Measurements from ENCODE around the gene ZNF605. TPM values are rescaled to one million over a fixed set of nuclear protein-coding genes. Genes with fewer than 3 reads are reported as not detected.

Gene ZNF605
- total and polyA plus RNA-seq, 10 of the 15 experiments (the other 5 are each of a cell fraction or from before 2014, with no cell fraction given) = 0.95 to 4.8 (median 2.5) TPM

- TF ChIP-seq, protein P1, sequence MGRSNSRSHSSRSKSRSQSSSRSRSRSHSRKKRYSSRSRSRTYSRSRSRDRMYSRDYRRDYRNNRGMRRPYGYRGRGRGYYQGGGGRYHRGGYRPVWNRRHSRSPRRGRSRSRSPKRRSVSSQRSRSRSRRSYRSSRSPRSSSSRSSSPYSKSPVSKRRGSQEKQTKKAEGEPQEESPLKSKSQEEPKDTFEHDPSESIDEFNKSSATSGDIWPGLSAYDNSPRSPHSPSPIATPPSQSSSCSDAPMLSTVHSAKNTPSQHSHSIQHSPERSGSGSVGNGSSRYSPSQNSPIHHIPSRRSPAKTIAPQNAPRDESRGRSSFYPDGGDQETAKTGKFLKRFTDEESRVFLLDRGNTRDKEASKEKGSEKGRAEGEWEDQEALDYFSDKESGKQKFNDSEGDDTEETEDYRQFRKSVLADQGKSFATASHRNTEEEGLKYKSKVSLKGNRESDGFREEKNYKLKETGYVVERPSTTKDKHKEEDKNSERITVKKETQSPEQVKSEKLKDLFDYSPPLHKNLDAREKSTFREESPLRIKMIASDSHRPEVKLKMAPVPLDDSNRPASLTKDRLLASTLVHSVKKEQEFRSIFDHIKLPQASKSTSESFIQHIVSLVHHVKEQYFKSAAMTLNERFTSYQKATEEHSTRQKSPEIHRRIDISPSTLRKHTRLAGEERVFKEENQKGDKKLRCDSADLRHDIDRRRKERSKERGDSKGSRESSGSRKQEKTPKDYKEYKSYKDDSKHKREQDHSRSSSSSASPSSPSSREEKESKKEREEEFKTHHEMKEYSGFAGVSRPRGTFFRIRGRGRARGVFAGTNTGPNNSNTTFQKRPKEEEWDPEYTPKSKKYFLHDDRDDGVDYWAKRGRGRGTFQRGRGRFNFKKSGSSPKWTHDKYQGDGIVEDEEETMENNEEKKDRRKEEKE (IDR thresholded peaks at IDR 0.05) = no peak
- TF ChIP-seq MTA3 (IDR thresholded peaks at IDR 0.05; ENCODE audit: borderline replicate concordance, low read length) (no peak), GABPA (IDR thresholded peaks at IDR 0.05; ENCODE audit: low read depth) (peak; percentile 91), CBX5 (IDR thresholded peaks at IDR 0.05; ENCODE audit: low read depth) (peak; percentile 45; the same call in 1 of the 2 replicates), RELA (IDR thresholded peaks at IDR 0.05; ENCODE audit: borderline replicate concordance, partially characterized antibody) (peak; percentile 83), SIX5 (IDR thresholded peaks at IDR 0.05; ENCODE audit: low read depth, low read length, severe bottlenecking) (peak; percentile 98), SUPT20H (IDR thresholded peaks at IDR 0.05; ENCODE audit: borderline replicate concordance, control insufficient read depth, low read depth, low read length) (no peak), RAD21 (IDR thresholded peaks at IDR 0.05; ENCODE audit: insufficient read depth, low read depth, low read length) (no peak), EZH2 (IDR thresholded peaks at IDR 0.05; ENCODE audit: borderline replicate concordance, control insufficient read depth, low read depth, low read length) (no peak), JUND (IDR thresholded peaks at IDR 0.05; ENCODE audit: low read depth, low read length) (no peak), ZBTB4 (CRISPR knock-in tag; IDR thresholded peaks at IDR 0.05) (no peak), NR2C1 (IDR thresholded peaks at IDR 0.05) (peak; percentile 97), ZBED1 (IDR thresholded peaks at IDR 0.05; ENCODE audit: borderline replicate concordance) (no peak), FOXM1 (IDR thresholded peaks at IDR 0.05; ENCODE audit: low read depth, low read length) (no peak), EP300 (IDR thresholded peaks at IDR 0.05; ENCODE audit: borderline replicate concordance in 1 of 2, control insufficient read depth in 1 of 2, low read depth in 2 of 2, low read length in 2 of 2) (no peak), HCFC1 (IDR thresholded peaks at IDR 0.05; ENCODE audit: low read length) (peak; percentile 99), JUNB (IDR thresholded peaks at IDR 0.05) (no peak), MYB (IDR thresholded peaks at IDR 0.05; ENCODE audit: borderline replicate concordance, low read depth, low read length) (no peak), SP1 (IDR thresholded peaks at IDR 0.05; ENCODE audit: low read depth, low read length) (peak; percentile 27), KLF5 (IDR thresholded peaks at IDR 0.05; ENCODE audit: partially characterized antibody) (no peak), DPF2 (IDR thresholded peaks at IDR 0.05) (no peak), RBBP5 (conservative IDR thresholded peaks at IDR 0.05) (no peak), ZNF622 (IDR thresholded peaks at IDR 0.05) (no peak), ZNF217 (IDR thresholded peaks at IDR 0.05) (no peak), FOS (IDR thresholded peaks at IDR 0.05; ENCODE audit: borderline replicate concordance, extremely low read depth, insufficient read length) (no peak)
These were observed at the start of gene ZNF605 (continued) for GRCh38 chr12:132956011-132956788.

Data from GM12878 (cell line).